Measurements from ENCODE around the gene SCARF1.

- TF ChIP-seq CTCF (tag by site-specific recombination; IDR thresholded peaks at IDR 0.05) (peak; percentile 71), ZBTB7A (tag by site-specific recombination; IDR thresholded peaks at IDR 0.05; ENCODE audit: low read depth) (peak; percentile 16; the same call in 1 of the 2 replicates), WT1 (tag by site-specific recombination; IDR thresholded peaks at IDR 0.05) (0 out of 2 replicates have a peak, but pooled peaks have one; percentile 10), ZBTB11 (tag by site-specific recombination; conservative IDR thresholded peaks at IDR 0.05; ENCODE audit: low read depth) (no peak), ATF2 (tag by site-specific recombination; IDR thresholded peaks at IDR 0.05; ENCODE audit: low read depth) (no peak), ZNF362 (tag by site-specific recombination; IDR thresholded peaks at IDR 0.05) (no peak), GLI2 (tag by site-specific recombination; IDR thresholded peaks at IDR 0.05; ENCODE audit: borderline replicate concordance, low read depth) (no peak), ZNF837 (tag by site-specific recombination; IDR thresholded peaks at IDR 0.05) (no peak)
These were observed 15.8 kb downstream of the SCARF1 start for GRCh38 chr17:1629504-1630310.
